NT2/D1 (cell line): ENCODE data around the gene ARID4B.

Experiments used
- DNase-seq: peaks from one replicate; pipeline ENCODE4 v3.0.0-alpha.2; 2011; ENCODE audit warnings: low read depth, low spot score
- H3K27me3 ChIP-seq: 2 replicates; pipeline ENCODE4 v1.6.0; 2011; ENCODE audit warnings: mild to moderate bottlenecking; ENCODE audit not compliant: insufficient read length, insufficient read depth
- H3K36me3 ChIP-seq: 2 replicates; pipeline ENCODE4 v1.6.1; 2011; ENCODE audit warnings: mild to moderate bottlenecking, low read length, mixed read lengths; ENCODE audit not compliant: insufficient read depth, insufficient read length
- H3K4me1 ChIP-seq: 2 replicates; pipeline ENCODE4 v1.5.1; 2011; ENCODE audit not compliant: insufficient read depth, insufficient read length
- H3K4me3 ChIP-seq: 2 replicates; pipeline ENCODE4 v1.5.1; 2011; ENCODE audit warnings: low read depth; ENCODE audit not compliant: insufficient read length
- H3K9ac ChIP-seq: 2 replicates; pipeline ENCODE4 v1.6.0; 2011; ENCODE audit warnings: low read depth; ENCODE audit not compliant: insufficient read length
- H3K9me3 ChIP-seq: 2 replicates; pipeline ENCODE4 v1.5.1; 2011; ENCODE audit warnings: mild to moderate bottlenecking, low read length; ENCODE audit not compliant: insufficient read depth
- SUZ12 ChIP-seq: IDR thresholded peaks from 2 replicates; pipeline ENCODE4 v1.6.1; 2011; ENCODE audit not compliant: insufficient read length, insufficient read depth; ENCODE audit errors: extremely low read depth
- YY1 ChIP-seq: IDR thresholded peaks from 2 replicates; pipeline ENCODE4 v1.6.1; 2011; ENCODE audit not compliant: insufficient read length, insufficient read depth
- ZNF274 ChIP-seq: IDR thresholded peaks from 2 replicates; pipeline ENCODE4 v1.6.1; 2011; ENCODE audit warnings: mild to moderate bottlenecking, low read depth, low read length

Gene ARID4B

DNA sequence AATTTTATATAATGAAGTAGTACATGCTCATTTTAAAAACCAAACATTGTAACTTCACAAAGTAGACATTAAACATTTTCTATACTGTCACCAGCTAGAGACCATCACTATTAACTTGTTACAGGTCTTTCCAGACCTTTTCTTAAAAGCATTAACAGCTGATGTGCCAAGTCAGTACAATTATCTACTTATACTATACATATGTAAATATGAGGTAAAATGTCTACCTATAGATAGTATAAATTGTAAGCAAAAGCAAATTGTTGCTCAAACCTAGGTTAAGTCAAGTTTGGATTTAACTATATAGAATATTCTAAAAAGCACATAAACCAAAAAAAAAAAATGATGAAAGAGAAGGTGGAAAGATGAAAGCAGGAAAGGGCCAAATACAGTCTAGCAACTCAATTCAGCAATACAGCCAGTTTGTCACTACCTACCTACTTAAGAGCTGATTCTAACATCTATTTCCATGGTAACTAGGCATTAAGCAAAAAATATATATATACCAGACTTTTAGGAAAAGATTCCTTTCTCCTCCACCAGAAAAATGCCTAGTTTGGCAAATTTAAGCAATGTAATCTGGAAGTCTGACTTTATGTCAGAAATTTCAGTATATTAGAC, 34.5 kb downstream of the ARID4B start:
- TF ChIP-seq SUZ12 (no peak), YY1 (no peak), ZNF274 (no peak)
- H3K9me3 ChIP-seq: peaks cover 8% of the 10 kb centered on the region; the same call in 1 of the 2 replicates
- DNase-seq: no peak
- no peak overlapping the region for H3K9ac ChIP-seq
- H3K36me3 ChIP-seq: no peaks in the 10 kb centered on the region
- no peaks in the 10 kb centered on the region for H3K4me1 ChIP-seq
- H3K4me3 ChIP-seq: no peak overlapping the region
- no peaks in the 10 kb centered on the region for H3K27me3 ChIP-seq

DNA sequence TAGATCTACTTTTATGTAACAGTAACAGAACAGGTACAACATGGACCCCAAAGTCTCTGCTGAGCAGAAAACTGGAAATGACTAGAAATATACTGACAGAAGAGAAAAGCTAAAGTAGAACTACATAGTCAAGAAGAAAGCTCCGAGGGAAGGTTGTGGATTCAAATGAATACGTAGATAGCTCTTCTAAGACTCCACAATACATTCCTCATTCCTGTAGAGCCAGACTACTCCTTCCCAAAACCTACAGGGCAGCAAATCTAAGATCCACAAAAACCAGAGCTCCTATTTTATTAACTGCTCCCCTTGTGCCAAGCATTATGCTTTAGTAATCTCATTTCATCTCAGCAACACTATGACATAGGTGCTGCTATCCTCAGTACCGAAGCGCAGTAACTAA, 35.2 kb downstream of the ARID4B start:
- no peaks in the 10 kb centered on the region for H3K27me3 ChIP-seq
- H3K4me1 ChIP-seq: no peaks in the 10 kb centered on the region
- peaks cover 8% of the 10 kb centered on the region; the same call in 1 of the 2 replicates for H3K9me3 ChIP-seq
- no peak overlapping the region for H3K9ac ChIP-seq
- H3K36me3 ChIP-seq: no peaks in the 10 kb centered on the region
- DNase-seq: no peak
- no peak overlapping the region for H3K4me3 ChIP-seq
- TF ChIP-seq SUZ12 (no peak), YY1 (no peak), ZNF274 (no peak)

DNA sequence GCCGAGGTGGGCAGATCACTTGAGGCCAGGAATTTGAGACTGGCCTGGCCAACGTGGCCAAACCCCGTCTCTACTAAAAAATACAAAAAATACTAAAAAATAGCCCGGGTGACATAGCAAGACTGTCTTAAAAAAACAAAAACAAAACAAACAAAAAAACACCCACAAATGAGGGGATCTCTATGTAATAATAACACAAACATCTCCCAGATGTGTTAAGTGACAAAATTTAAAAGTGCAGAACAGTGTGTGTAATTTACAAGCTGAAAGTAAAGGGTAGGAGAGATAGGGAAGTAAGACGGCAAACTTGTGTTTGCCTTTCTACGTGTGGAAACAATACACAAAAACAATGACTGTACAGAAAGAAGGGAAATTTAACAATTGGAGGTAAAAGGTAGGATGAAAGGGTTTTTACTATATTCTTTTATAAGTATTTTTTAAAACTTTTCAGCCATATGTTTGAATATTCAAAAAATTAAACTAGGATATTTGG, 36.3 kb downstream of the ARID4B start:
- H3K9ac ChIP-seq: no peak overlapping the region
- TF ChIP-seq SUZ12 (no peak), YY1 (no peak), ZNF274 (no peak)
- DNase-seq: no peak

GRCh38 chr1:235290740-235291502, 37.1 kb downstream of the ARID4B start:
- Histone ChIP-seq H3K27me3 (no peaks in the 10 kb centered on the region), H3K4me3 (no peak overlapping the region), H3K4me1 (peaks cover 4% of the 10 kb centered on the region), H3K36me3 (no peaks in the 10 kb centered on the region), H3K9ac (no peak overlapping the region), H3K9me3 (no peaks in the 10 kb centered on the region)
- TF ChIP-seq ZNF274: no peak
- TF ChIP-seq SUZ12: no peak
- no peak for TF ChIP-seq YY1
- no peak for DNase-seq

More for the DNA sequence above, 36.3 kb downstream of the ARID4B start:
- H3K9me3 ChIP-seq: no peaks in the 10 kb centered on the region
- no peaks in the 10 kb centered on the region for H3K27me3 ChIP-seq
- H3K36me3 ChIP-seq: no peaks in the 10 kb centered on the region
- no peak overlapping the region for H3K4me3 ChIP-seq
- H3K4me1 ChIP-seq: peaks cover 2% of the 10 kb centered on the region

- Histone ChIP-seq H3K9me3 (no peaks in the 10 kb centered on the region), H3K36me3 (no peaks in the 10 kb centered on the region), H3K27me3 (no peaks in the 10 kb centered on the region), H3K4me1 (peaks cover 4% of the 10 kb centered on the region), H3K4me3 (no peak overlapping the region), H3K9ac (no peak overlapping the region)
- no peak for DNase-seq
- TF ChIP-seq ZNF274: no peak
- no peak for TF ChIP-seq YY1
- no peak for TF ChIP-seq SUZ12
Observed at GRCh38 chr1:235289859-235290739, 37.9 kb downstream of the ARID4B start.

GRCh38 chr1:235287208-235287882, 40.6 kb downstream of the ARID4B start:
- H3K9ac ChIP-seq: no peak overlapping the region
- no peak overlapping the region for H3K4me3 ChIP-seq
- DNase-seq: no peak
- H3K27me3 ChIP-seq: no peaks in the 10 kb centered on the region
- H3K36me3 ChIP-seq: no peaks in the 10 kb centered on the region
- H3K9me3 ChIP-seq: no peaks in the 10 kb centered on the region
- H3K4me1 ChIP-seq: peaks cover 4% of the 10 kb centered on the region
- TF ChIP-seq SUZ12 (no peak), ZNF274 (no peak), YY1 (no peak)

GRCh38 chr1:235286667-235287066, 41.3 kb downstream of the ARID4B start:
- H3K4me1 ChIP-seq: peaks cover 4% of the 10 kb centered on the region
- TF ChIP-seq SUZ12 (no peak), YY1 (no peak), ZNF274 (no peak)
- DNase-seq: no peak
- H3K9me3 ChIP-seq: no peaks in the 10 kb centered on the region
- H3K36me3 ChIP-seq: no peaks in the 10 kb centered on the region
- H3K9ac ChIP-seq: no peak overlapping the region
- no peaks in the 10 kb centered on the region for H3K27me3 ChIP-seq
- no peak overlapping the region for H3K4me3 ChIP-seq
